ENCODE results near the gene UNKL.

The UNKL gene

GRCh38 chr16:1403733-1404132, 10.8 kb downstream of the UNKL start:
- H3K27me3 Mint-ChIP-seq: no peaks in the 10 kb centered on the region
- no peaks in the 10 kb centered on the region for H3K36me3 Mint-ChIP-seq
- no peaks in the 10 kb centered on the region for H3K9me3 Mint-ChIP-seq (ENCODE audit: low read depth)
- H3K4me3 Mint-ChIP-seq: no peak overlapping the region
- peaks cover 10% of the 10 kb centered on the region for H3K4me1 Mint-ChIP-seq (ENCODE audit: low read depth)
- H3K27ac Mint-ChIP-seq: no peak overlapping the region

GRCh38 chr16:1403036-1403435, 11.5 kb downstream of the UNKL start:
- Mint-ChIP-seq H3K36me3 (no peaks in the 10 kb centered on the region), H3K9me3 (ENCODE audit: low read depth) (no peaks in the 10 kb centered on the region), H3K4me1 (ENCODE audit: low read depth) (peaks cover 8% of the 10 kb centered on the region), H3K27ac (no peak overlapping the region), H3K27me3 (no peaks in the 10 kb centered on the region), H3K4me3 (no peak overlapping the region)

- H3K9me3 Mint-ChIP-seq (ENCODE audit: low read depth): no peaks in the 10 kb centered on the region
- H3K4me1 Mint-ChIP-seq (ENCODE audit: low read depth): peaks cover 3% of the 10 kb centered on the region
- H3K27ac Mint-ChIP-seq: no peak overlapping the region
- no peak overlapping the region for H3K4me3 Mint-ChIP-seq
- H3K36me3 Mint-ChIP-seq: no peaks in the 10 kb centered on the region
- no peaks in the 10 kb centered on the region for H3K27me3 Mint-ChIP-seq
Measured at GRCh38 chr16:1401758-1402154, 12.7 kb downstream of the UNKL start.

GRCh38 chr16:1401061-1401757, 13.3 kb downstream of the UNKL start:
- peaks cover 2% of the 10 kb centered on the region for H3K4me1 Mint-ChIP-seq (ENCODE audit: low read depth)
- no peak overlapping the region for H3K4me3 Mint-ChIP-seq
- H3K27ac Mint-ChIP-seq: no peak overlapping the region
- no peaks in the 10 kb centered on the region for H3K27me3 Mint-ChIP-seq
- H3K36me3 Mint-ChIP-seq: no peaks in the 10 kb centered on the region
- H3K9me3 Mint-ChIP-seq (ENCODE audit: low read depth): no peaks in the 10 kb centered on the region

GRCh38 chr16:1398826-1399581, 15.5 kb downstream of the UNKL start:
- Mint-ChIP-seq H3K27ac (no peak overlapping the region), H3K4me3 (no peak overlapping the region), H3K36me3 (no peaks in the 10 kb centered on the region), H3K9me3 (ENCODE audit: low read depth) (no peaks in the 10 kb centered on the region), H3K4me1 (ENCODE audit: low read depth) (no peaks in the 10 kb centered on the region), H3K27me3 (no peaks in the 10 kb centered on the region)

- Mint-ChIP-seq H3K27ac (no peak overlapping the region), H3K36me3 (no peaks in the 10 kb centered on the region), H3K4me3 (no peak overlapping the region)
Measured at GRCh38 chr16:1398351-1398750, 16.2 kb downstream of the UNKL start.

GRCh38 chr16:1397779-1398178, 16.7 kb downstream of the UNKL start:
- no peaks in the 10 kb centered on the region for H3K36me3 Mint-ChIP-seq

More at GRCh38 chr16:1398351-1398750, 16.2 kb downstream of the UNKL start:
- Mint-ChIP-seq H3K27me3 (no peaks in the 10 kb centered on the region), H3K9me3 (ENCODE audit: low read depth) (no peaks in the 10 kb centered on the region), H3K4me1 (ENCODE audit: low read depth) (no peaks in the 10 kb centered on the region)

GRCh38 chr16:1395444-1396031, 19.0 kb downstream of the UNKL start:
- H3K36me3 Mint-ChIP-seq: no peaks in the 10 kb centered on the region
- no peaks in the 10 kb centered on the region for H3K9me3 Mint-ChIP-seq (ENCODE audit: low read depth)
- H3K4me3 Mint-ChIP-seq: no peak overlapping the region
- H3K27ac Mint-ChIP-seq: no peak overlapping the region
- H3K27me3 Mint-ChIP-seq: no peaks in the 10 kb centered on the region
- no peaks in the 10 kb centered on the region for H3K4me1 Mint-ChIP-seq (ENCODE audit: low read depth)

More at GRCh38 chr16:1397779-1398178, 16.7 kb downstream of the UNKL start:
- Mint-ChIP-seq H3K27me3 (no peaks in the 10 kb centered on the region), H3K9me3 (ENCODE audit: low read depth) (no peaks in the 10 kb centered on the region), H3K4me3 (no peak overlapping the region), H3K4me1 (ENCODE audit: low read depth) (no peaks in the 10 kb centered on the region), H3K27ac (no peak overlapping the region)

- Mint-ChIP-seq H3K36me3 (no peaks in the 10 kb centered on the region), H3K9me3 (ENCODE audit: low read depth) (no peaks in the 10 kb centered on the region), H3K4me1 (ENCODE audit: low read depth) (no peaks in the 10 kb centered on the region), H3K4me3 (no peak overlapping the region), H3K27me3 (no peaks in the 10 kb centered on the region), H3K27ac (no peak overlapping the region)
Measured at GRCh38 chr16:1394367-1394951, 20.0 kb downstream of the UNKL start.

- H3K4me1 Mint-ChIP-seq (ENCODE audit: low read depth): no peaks in the 10 kb centered on the region
- no peaks in the 10 kb centered on the region for H3K36me3 Mint-ChIP-seq
- H3K4me3 Mint-ChIP-seq: no peak overlapping the region
- no peak overlapping the region for H3K27ac Mint-ChIP-seq
- no peaks in the 10 kb centered on the region for H3K27me3 Mint-ChIP-seq
- H3K9me3 Mint-ChIP-seq (ENCODE audit: low read depth): no peaks in the 10 kb centered on the region
Measured at GRCh38 chr16:1393613-1394176, 20.8 kb downstream of the UNKL start.

- Mint-ChIP-seq H3K27me3 (no peaks in the 10 kb centered on the region), H3K4me3 (no peak overlapping the region), H3K36me3 (no peaks in the 10 kb centered on the region), H3K4me1 (ENCODE audit: low read depth) (no peaks in the 10 kb centered on the region), H3K9me3 (ENCODE audit: low read depth) (no peaks in the 10 kb centered on the region), H3K27ac (no peak overlapping the region)
Measured at GRCh38 chr16:1392826-1393225, 21.7 kb downstream of the UNKL start.

- Mint-ChIP-seq H3K27me3 (no peaks in the 10 kb centered on the region), H3K4me3 (no peak overlapping the region), H3K4me1 (ENCODE audit: low read depth) (no peaks in the 10 kb centered on the region), H3K27ac (no peak overlapping the region), H3K36me3 (no peaks in the 10 kb centered on the region), H3K9me3 (ENCODE audit: low read depth) (no peaks in the 10 kb centered on the region)
Measured at GRCh38 chr16:1390239-1390779, 24.2 kb downstream of the UNKL start.

- Mint-ChIP-seq H3K36me3 (no peaks in the 10 kb centered on the region), H3K4me1 (ENCODE audit: low read depth) (no peaks in the 10 kb centered on the region), H3K4me3 (no peak overlapping the region), H3K9me3 (ENCODE audit: low read depth) (no peaks in the 10 kb centered on the region), H3K27ac (no peak overlapping the region), H3K27me3 (no peaks in the 10 kb centered on the region)
Measured at GRCh38 chr16:1389762-1390161, 24.7 kb downstream of the UNKL start.

GRCh38 chr16:1387331-1387730, 27.2 kb downstream of the UNKL start:
- Mint-ChIP-seq H3K4me1 (ENCODE audit: low read depth) (no peaks in the 10 kb centered on the region), H3K36me3 (no peaks in the 10 kb centered on the region), H3K4me3 (no peak overlapping the region), H3K9me3 (ENCODE audit: low read depth) (no peaks in the 10 kb centered on the region), H3K27ac (no peak overlapping the region), H3K27me3 (no peaks in the 10 kb centered on the region)

GRCh38 chr16:1385232-1385631, 29.3 kb downstream of the UNKL start:
- Mint-ChIP-seq H3K27me3 (no peaks in the 10 kb centered on the region), H3K36me3 (no peaks in the 10 kb centered on the region), H3K9me3 (ENCODE audit: low read depth) (no peaks in the 10 kb centered on the region), H3K27ac (no peak overlapping the region), H3K4me3 (no peak overlapping the region), H3K4me1 (ENCODE audit: low read depth) (no peaks in the 10 kb centered on the region)

All from activated naive CD8-positive, alpha-beta T cell (primary cell).